OCI-LY3 (cell line): ENCODE results near the gene LEMD1.

Experiments used
- CTCF ChIP-seq: fragments of 200-600, 300-600 bp; sonication (generic); IDR thresholded peaks from 2 replicates; pipeline ENCODE4 v1.5.1; 2014; ENCODE audit warnings: antibody characterized with exemption, low read length, low read depth
- EZH2phosphoT487 ChIP-seq: fragments of 200-600 bp; shearing (Covaris generic); IDR thresholded peaks from 2 replicates; pipeline ENCODE4 v1.6.1; 2018; ENCODE audit warnings: antibody characterized with exemption, mixed run types, low read depth

GRCh38 chr1:205342986-205343385, 78.9 kb downstream of the LEMD1 start:
- TF ChIP-seq CTCF (no peak), EZH2phosphoT487 (no peak)
